CD4-positive, alpha-beta T cell treated with Interleukin-4 for 1 hour (primary cell): ENCODE measurements around the gene ICA1.
A peak's percentile ranks its signal among the peaks of the same experiment; 100 is the strongest.

ENCODE experiments used
- DNase-seq, 2 donors: peaks; one replicate each; pipeline ENCODE4 v3.0.0-alpha.2; 2020 to 2022

The ICA1 gene

GRCh38 chr7:8089036-8089780, 172.8 kb downstream of the ICA1 start:
- DNase-seq = no peak

- no peak for DNase-seq
These were observed 175.7 kb downstream of the ICA1 start for GRCh38 chr7:8086239-8086638.

GRCh38 chr7:8085420-8085819, 176.5 kb downstream of the ICA1 start:
- no peak for DNase-seq

GRCh38 chr7:8084836-8085235, 177.1 kb downstream of the ICA1 start:
- DNase-seq = no peak

DNA sequence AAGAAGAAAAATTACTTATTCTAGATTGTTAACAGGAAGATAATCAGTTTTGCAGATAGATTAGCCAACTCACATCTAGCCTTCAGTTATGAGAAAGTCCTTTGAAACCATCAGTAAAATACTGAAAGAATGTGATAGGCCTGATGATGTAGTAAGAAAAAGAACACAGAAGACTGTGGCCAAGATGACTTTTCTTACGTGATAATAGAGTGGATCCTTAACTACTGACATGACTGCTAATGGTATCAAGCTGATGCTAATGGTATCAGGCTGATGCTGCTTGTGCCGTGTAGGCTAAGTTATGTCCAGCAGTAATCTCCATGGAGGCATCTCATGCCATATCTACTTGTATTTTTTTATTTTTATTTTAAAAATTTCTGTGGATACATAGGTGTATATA, 179.2 kb downstream of the ICA1 start:
- no peak for DNase-seq

- no peak for DNase-seq
These were observed 183.5 kb downstream of the ICA1 start for GRCh38 chr7:8078418-8078817.

- no peak for DNase-seq
These were observed 191.4 kb downstream of the ICA1 start for GRCh38 chr7:8070451-8071180.

DNA sequence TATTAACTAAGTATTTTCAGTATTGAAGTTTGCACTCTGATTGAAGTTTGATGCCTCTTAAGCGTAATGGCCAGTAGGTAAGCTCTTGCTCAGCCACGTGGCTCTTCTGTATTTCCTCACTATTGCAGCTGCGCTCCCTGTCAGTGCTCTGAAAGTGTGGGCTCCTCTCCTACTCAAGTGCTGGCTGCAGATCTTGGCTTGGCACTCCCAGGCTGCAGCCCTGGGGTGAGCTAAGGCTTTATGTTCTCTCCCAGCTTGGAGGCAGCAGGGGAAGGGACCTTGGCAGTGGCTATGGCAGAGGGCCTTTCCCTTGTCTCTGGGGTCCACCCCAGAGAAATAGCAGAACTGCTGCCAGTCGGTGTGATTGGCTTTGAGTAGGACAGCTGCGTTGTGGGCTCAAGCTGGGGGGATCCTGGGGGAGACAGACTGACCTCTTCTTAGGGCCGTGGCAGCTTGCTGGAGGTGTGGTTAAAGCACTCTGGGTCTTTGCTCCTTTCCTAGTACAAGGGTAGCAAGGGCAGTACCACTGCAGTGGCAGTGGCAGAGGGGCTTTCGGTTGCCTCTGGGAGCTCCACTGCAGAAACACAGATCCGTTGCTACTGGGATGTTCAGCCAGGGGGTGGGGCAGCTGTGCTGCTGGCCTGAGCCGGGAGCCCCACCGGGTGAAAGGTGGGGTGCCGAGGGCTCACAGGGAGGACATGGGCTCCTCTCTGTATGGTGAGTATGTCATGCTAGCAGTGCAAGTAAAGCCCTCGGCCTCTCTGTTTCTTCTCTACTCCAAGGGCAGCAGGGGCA, 192.9 kb downstream of the ICA1 start:
- DNase-seq = no peak

GRCh38 chr7:8065356-8065813, 196.6 kb downstream of the ICA1 start:
- DNase-seq = no peak

- DNase-seq = no peak
These were observed 197.1 kb downstream of the ICA1 start for GRCh38 chr7:8064828-8065227.

- no peak for DNase-seq
These were observed 198.2 kb downstream of the ICA1 start for GRCh38 chr7:8063706-8064297.

GRCh38 chr7:8063300-8063699, 198.7 kb downstream of the ICA1 start:
- DNase-seq = peak in 1 of 2 donors; percentile 15
